ENCODE results near the gene CREBZF. TPM values are rescaled to one million over a fixed set of nuclear protein-coding genes. Genes with fewer than 3 reads are reported as not detected.
A peak's percentile ranks its signal among the peaks of the same experiment; 100 is the strongest.
"Not testable (repeated sequence)": the region's sequence is repeated elsewhere in the genome, so short reads cannot be mapped to it uniquely, and the experiment has no call there.

Gene CREBZF
- total RNA-seq, 4 donors from 2014 or later = 15.3 to 52.3 (median 16.4) TPM

DNA sequence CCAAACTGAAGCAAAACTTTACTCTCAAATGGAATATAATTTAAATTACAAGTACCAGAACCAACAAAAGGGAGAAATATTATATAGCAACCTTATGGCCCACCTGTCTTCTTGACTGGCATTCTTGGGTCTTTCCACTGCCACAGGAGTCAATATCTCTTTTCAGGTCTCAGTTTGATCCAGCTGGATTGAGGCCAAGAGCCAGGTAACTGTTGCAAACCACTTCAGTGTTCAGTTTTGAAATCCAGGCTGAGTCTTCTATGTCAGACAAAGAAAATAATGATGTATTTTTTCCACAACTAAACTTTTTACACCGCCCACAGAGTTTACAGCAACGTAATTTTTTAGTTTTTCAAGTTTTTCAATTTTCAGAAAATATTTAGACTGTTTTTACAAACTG is 38.4 kb downstream of the CREBZF start:
- DNase-seq = peak in 1 of 2 donors; percentile 14
- TF ChIP-seq POLR2A (IDR thresholded peaks at IDR 0.05) = no peak
- TF ChIP-seq, protein P1, sequence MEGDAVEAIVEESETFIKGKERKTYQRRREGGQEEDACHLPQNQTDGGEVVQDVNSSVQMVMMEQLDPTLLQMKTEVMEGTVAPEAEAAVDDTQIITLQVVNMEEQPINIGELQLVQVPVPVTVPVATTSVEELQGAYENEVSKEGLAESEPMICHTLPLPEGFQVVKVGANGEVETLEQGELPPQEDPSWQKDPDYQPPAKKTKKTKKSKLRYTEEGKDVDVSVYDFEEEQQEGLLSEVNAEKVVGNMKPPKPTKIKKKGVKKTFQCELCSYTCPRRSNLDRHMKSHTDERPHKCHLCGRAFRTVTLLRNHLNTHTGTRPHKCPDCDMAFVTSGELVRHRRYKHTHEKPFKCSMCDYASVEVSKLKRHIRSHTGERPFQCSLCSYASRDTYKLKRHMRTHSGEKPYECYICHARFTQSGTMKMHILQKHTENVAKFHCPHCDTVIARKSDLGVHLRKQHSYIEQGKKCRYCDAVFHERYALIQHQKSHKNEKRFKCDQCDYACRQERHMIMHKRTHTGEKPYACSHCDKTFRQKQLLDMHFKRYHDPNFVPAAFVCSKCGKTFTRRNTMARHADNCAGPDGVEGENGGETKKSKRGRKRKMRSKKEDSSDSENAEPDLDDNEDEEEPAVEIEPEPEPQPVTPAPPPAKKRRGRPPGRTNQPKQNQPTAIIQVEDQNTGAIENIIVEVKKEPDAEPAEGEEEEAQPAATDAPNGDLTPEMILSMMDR (IDR thresholded peaks at IDR 0.05 in 4 of 5, conservative IDR thresholded peaks at IDR 0.05 in 1 of 5) = no peak
- Histone ChIP-seq H3K4me1 (peaks cover 28 to 33% of the 10 kb centered on the region in 2 donors), H3K27me3 (no peaks in the 10 kb centered on the region), H3K36me3 (peaks cover 0 to 3% of the 10 kb centered on the region in 2 donors), H3K4me3 (peak overlapping the region; percentile 69 to 99 (median 86)), H3K9me3 (no peaks in the 10 kb centered on the region), H3K27ac (peak overlapping the region; percentile 90 to 98 (median 95))
- no peak for ATAC-seq
- in situ Hi-C loops (cut with MboI; ENCODE audit: low sequenced_read_pairs in 4 of 4) (loop anchor here in 1 of 4 donors (25.0 kb wide), 1 partner anchor 436 kb away; the partner anchor contains the start of gene PICALM), intact Hi-C loops (cut with DNase I; ENCODE audit: low total_unique reads) (loop anchor here (5.0 kb wide), 1 partner anchor 1046 kb away; the partner anchor contains the start of gene ME3)

DNA sequence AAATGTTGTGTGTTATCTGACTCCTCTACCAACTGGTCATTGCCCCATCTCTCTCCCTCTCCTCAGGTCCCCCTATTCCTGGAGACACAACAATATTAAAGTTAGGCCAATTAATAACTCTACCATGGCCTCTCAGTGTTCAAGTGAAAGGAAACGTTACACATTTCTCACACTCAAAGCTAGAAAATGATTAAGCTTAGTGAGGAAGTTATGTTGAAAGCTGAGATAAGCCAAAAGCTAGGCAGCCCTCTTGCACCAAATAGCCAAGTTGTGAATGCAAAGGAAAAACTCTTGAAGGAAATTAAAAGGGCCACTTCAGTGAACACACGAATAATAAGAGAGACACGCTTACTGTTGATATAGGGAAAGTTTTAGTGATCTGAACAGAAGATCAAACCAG is 44.7 kb downstream of the CREBZF start:
- no peak for DNase-seq
- no peaks in the 10 kb centered on the region for H3K27me3 ChIP-seq
- no peak overlapping the region for H3K27ac ChIP-seq
- H3K9me3 ChIP-seq = no peaks in the 10 kb centered on the region
- intact Hi-C loops (cut with DNase I; ENCODE audit: low total_unique reads) (no loop called here), in situ Hi-C loops (cut with MboI; ENCODE audit: low sequenced_read_pairs in 4 of 4) (loop anchor here in 2 of 4 donors (25.0 kb wide), 2 partner anchors 217 to 617 kb away; partner anchors contain the start of gene EED (in 1 of the 2))
- ATAC-seq = no peak
- TF ChIP-seq, protein P1 (IDR thresholded peaks at IDR 0.05 in 4 of 5, conservative IDR thresholded peaks at IDR 0.05 in 1 of 5) = no peak
- TF ChIP-seq POLR2A (IDR thresholded peaks at IDR 0.05) = no peak
- peaks cover 13 to 18% of the 10 kb centered on the region in 2 donors for H3K4me1 ChIP-seq
- H3K36me3 ChIP-seq = no peaks in the 10 kb centered on the region
- no peak overlapping the region for H3K4me3 ChIP-seq

DNA sequence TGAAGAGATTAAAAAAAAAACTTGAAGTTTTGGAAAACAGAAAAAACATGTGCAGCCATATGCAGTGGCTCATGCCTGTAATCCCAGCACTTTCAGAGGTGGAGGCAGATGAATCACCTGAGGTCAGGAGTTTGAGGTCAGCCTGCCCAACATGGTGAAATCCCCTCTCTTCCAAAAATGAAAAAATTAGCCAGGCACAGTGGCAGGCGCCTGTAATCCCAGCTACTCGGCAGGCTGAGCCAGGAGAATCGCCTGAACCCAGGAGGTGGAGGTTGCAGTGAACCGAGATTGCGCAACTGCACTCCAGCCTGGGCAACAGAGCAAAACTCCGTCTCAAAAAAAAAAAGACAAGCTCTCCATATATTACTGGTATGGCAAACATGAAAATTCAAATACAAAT is 45.4 kb downstream of the CREBZF start:
- intact Hi-C loops (cut with DNase I; ENCODE audit: low total_unique reads) = no loop called here
- Histone ChIP-seq H3K9me3 (no peaks in the 10 kb centered on the region), H3K4me1 (peaks cover 10 to 12% of the 10 kb centered on the region in 2 donors), H3K4me3 (no peak overlapping the region), H3K27ac (no peak overlapping the region), H3K36me3 (no peaks in the 10 kb centered on the region), H3K27me3 (no peaks in the 10 kb centered on the region)
- peak in 1 of 2 donors; percentile 39 for DNase-seq
- in situ Hi-C loops (cut with MboI; ENCODE audit: low sequenced_read_pairs in 4 of 4) = loop anchor here in 2 of 4 donors (25.0 kb wide), 2 partner anchors 218 to 618 kb away; partner anchors contain the start of gene EED (in 1 of the 2)
- ATAC-seq = peak in 1 of 2 donors; percentile 30
- TF ChIP-seq POLR2A (IDR thresholded peaks at IDR 0.05) = no peak
- TF ChIP-seq, protein P1 (IDR thresholded peaks at IDR 0.05 in 4 of 5, conservative IDR thresholded peaks at IDR 0.05 in 1 of 5) = no peak

DNA sequence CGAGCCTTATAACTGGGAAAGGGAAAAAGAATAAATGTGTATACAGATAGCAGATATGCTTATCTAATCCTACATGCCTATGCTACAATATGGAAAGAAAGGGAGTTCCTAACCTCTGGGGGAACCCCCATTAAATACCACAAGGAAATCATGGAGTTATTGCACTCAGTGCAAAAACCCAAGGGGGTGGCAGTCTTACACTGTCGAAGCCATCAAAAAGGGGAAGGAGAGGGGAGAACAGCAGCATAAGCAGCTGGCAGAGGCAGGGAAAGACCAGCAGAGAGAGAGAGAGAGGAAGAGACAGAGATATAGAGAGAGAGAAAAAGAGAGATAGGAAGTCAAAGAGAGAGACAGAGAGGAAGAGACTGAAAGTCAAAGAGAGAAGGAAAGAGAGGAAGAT is 53.3 kb downstream of the CREBZF start:
- H3K9me3 ChIP-seq; H3K4me1 ChIP-seq; H3K36me3 ChIP-seq; ATAC-seq; H3K4me3 ChIP-seq; H3K27me3 ChIP-seq; H3K27ac ChIP-seq; DNase-seq; intact Hi-C loops (cut with DNase I; ENCODE audit: low total_unique reads): not testable (repeated sequence)
- in situ Hi-C loops (cut with MboI; ENCODE audit: low sequenced_read_pairs in 4 of 4) = loop anchor here in 2 of 4 donors (25.0 kb wide), 2 partner anchors 226 to 626 kb away; partner anchors contain the start of gene EED (in 1 of the 2)

Other genes with a start within 250 kb of the CREBZF start
- 1 to 10 TPM; 1.3 to 4.7 (median 2.4) TPM for gene DLG2, start 37.8 kb downstream of the CREBZF start, total RNA-seq
- gene TMEM126B, start 36.5 kb downstream of the CREBZF start, total RNA-seq = 10 to 100 TPM; 13.6 to 38.6 (median 28.6) TPM
- 10 to 100 TPM; 23.9 to 46.8 (median 35.3) TPM for gene TMEM126A, start 17.2 kb downstream of the CREBZF start, total RNA-seq
- under 1 TPM in 1 of 4 donors, not detected in 3; 0.29 TPM for gene CCDC89, start 21.1 kb upstream of the CREBZF start, total RNA-seq
- gene SYTL2, start 146.0 kb upstream of the CREBZF start, total RNA-seq = 10 to 100 TPM in 1 of 4 donors, 1 to 10 TPM in 2, under 1 TPM in 1; 0.97 to 11.9 (median 2.7) TPM
- not detected for gene CCDC83, start 190.3 kb upstream of the CREBZF start, total RNA-seq